OCI-LY7 (cell line): ENCODE measurements around the gene GPSM3. TPM values are rescaled to one million over a fixed set of nuclear protein-coding genes. Genes with fewer than 3 reads are reported as not detected.

Experiments used
- BruUV-seq: library from RNA; stranded (reverse); fragments of 400-500 nt; replicated peaks from 2 replicates; lab custom pipeline; 2021; lab: Mats Ljungman, UMichigan
- CTCF ChIA-PET: fragments of 300-600 bp; sonication (Branson Sonifier 250); formaldehyde crosslinking; loops from one replicate; lab custom pipeline; 2022; ENCODE audit warnings: antibody characterized with exemption; ENCODE audit not compliant: unreplicated experiment; lab: Charles Lee
- POLR2A ChIA-PET: fragments of 300-600 bp; sonication (Branson Sonifier 250); formaldehyde crosslinking; loops from one replicate; lab custom pipeline; 2022; ENCODE audit warnings: antibody characterized with exemption; lab: Charles Lee
- DNase-seq: peaks from one replicate; pipeline ENCODE4 v3.0.0-alpha.2; 2015; ENCODE audit warnings: low spot score
- H2AFZ ChIP-seq: fragments of 200-600 bp; sonication (generic), shearing (Covaris generic); 2 replicates; pipeline ENCODE4 v1.6.1; 2014; ENCODE audit warnings: mild to moderate bottlenecking, antibody characterized with exemption, low read length, moderate library complexity
- H3K27ac ChIP-seq: fragments of 200-600 bp; sonication (generic); 2 replicates; pipeline ENCODE4 v1.5.1; 2014; ENCODE audit warnings: mixed run types, low read depth, mild to moderate bottlenecking, moderate library complexity, low read length, inconsistent platforms; ENCODE audit not compliant: poor library complexity, severe bottlenecking
- H3K36me3 ChIP-seq: fragments of 200-600 bp; sonication (generic); 2 replicates; pipeline ENCODE4 v1.6.1; 2014; ENCODE audit warnings: mild to moderate bottlenecking, antibody characterized with exemption, low read length, moderate library complexity, mixed read lengths; ENCODE audit not compliant: insufficient read depth
- H3K4me1 ChIP-seq: fragments of 200-600 bp; sonication (generic); 2 replicates; pipeline ENCODE4 v1.5.1; 2014; ENCODE audit warnings: mild to moderate bottlenecking, low read length; ENCODE audit not compliant: insufficient read depth, poor library complexity, severe bottlenecking
- H3K4me2 ChIP-seq: fragments of 200-600 bp; sonication (generic); 2 replicates; pipeline ENCODE4 v1.6.1; 2014; ENCODE audit warnings: mild to moderate bottlenecking, low read length
- H3K4me3 ChIP-seq: fragments of 200-600 bp; sonication (generic); 2 replicates; pipeline ENCODE4 v1.5.1; 2014; ENCODE audit warnings: mild to moderate bottlenecking, low read depth, low read length; ENCODE audit not compliant: poor library complexity, severe bottlenecking
- H3K79me2 ChIP-seq: fragments of 200-600 bp; sonication (generic); 2 replicates; pipeline ENCODE4 v1.6.1; 2016; ENCODE audit warnings: low read depth, mild to moderate bottlenecking, low read length, moderate library complexity, mixed read lengths; ENCODE audit not compliant: insufficient read depth
- H3K9me2 ChIP-seq: fragments of 200-600 bp; sonication (generic); 2 replicates; pipeline ENCODE4 v1.6.1; 2016; ENCODE audit warnings: mild to moderate bottlenecking, low read length, mixed read lengths; ENCODE audit not compliant: insufficient read depth
- H3K9me3 ChIP-seq: fragments of 200-600 bp; sonication (generic); 2 replicates; pipeline ENCODE4 v1.6.1; 2014; ENCODE audit warnings: mild to moderate bottlenecking, mixed run types, low read length, mixed read lengths
- H4K20me1 ChIP-seq: fragments of 200-600 bp; sonication (generic); 2 replicates; pipeline ENCODE4 v1.6.1; 2014; ENCODE audit warnings: mild to moderate bottlenecking, antibody characterized with exemption, low read length, moderate library complexity, mixed read lengths; ENCODE audit not compliant: insufficient read depth
- CTCF ChIP-seq: fragments of 200-600 bp; sonication (generic); conservative IDR thresholded peaks from 2 replicates; pipeline ENCODE4 v1.5.1; 2014; ENCODE audit warnings: mild to moderate bottlenecking, antibody characterized with exemption, low read length, moderate library complexity, mixed read lengths
- EZH2phosphoT487 ChIP-seq: fragments of 200-600 bp; sonication (generic); IDR thresholded peaks from 2 replicates; pipeline ENCODE4 v1.6.1; 2018; ENCODE audit warnings: low read depth, borderline replicate concordance, mild to moderate bottlenecking, mixed run types, antibody characterized with exemption, low read length, moderate library complexity, mixed read lengths
- intact Hi-C: fragments of 100-400 bp; cut with micrococcal nuclease; formaldehyde crosslinking; loops from one replicate; pipeline ENCODE4 v1.10.0; 2022; ENCODE audit not compliant: unreplicated experiment
- total RNA-seq, 2 experiments: library from RNA; depleted of rRNA in 1 of 2; stranded (reverse); fragments of >200 nt in 1 of 2; shearing (Covaris generic) in 1 of 2; gene quantifications; 2 replicates each; pipeline ENCODE4 v1.2.3, GENCODE V29; 2014 to 2022

GPSM3 gene
- total RNA-seq, 2 experiments from 2014 or later: 94.4 to 100 TPM

DNA sequence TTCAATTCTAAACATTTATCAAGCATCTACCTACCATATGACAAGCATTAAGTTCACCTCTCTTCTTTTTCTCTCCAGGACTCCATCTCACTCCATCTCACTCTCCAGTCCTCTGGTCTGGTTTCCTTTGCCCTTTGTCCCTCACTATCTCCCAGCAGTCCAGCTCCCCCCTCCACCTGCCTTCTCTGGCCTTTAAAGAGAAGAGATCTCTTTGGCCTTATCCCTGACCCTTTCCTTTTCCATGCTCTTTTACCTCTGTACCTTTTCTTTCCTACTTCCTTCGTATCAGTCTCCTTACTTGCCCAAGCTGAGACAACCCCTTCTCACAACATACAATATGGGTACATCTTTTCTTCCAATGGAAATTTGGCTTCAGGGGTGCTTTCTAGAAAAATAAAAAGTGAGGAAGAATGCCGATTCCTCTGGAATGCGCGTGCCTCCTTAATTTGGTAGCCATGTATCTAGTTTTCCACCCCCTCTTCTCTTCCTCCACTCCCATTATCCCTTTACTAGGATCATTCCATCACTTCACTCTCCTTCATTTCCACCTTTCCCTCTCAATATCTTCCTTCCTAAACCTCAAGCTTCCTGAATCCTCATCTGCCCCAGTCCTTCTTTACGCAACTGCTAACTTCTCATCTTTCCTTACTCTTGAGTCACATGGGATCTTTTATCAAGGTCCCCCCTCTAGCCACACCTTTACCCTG is 15.8 kb downstream of the GPSM3 start:
- Histone ChIP-seq H4K20me1 (no peaks in the 10 kb centered on the region), H3K4me3 (peak overlapping the region; percentile 87), H3K79me2 (peaks cover 14% of the 10 kb centered on the region; the same call in 1 of the 2 replicates), H3K4me1 (peaks cover 44% of the 10 kb centered on the region), H2AFZ (peak overlapping the region; percentile 68; the same call in 1 of the 2 replicates), H3K27ac (peak overlapping the region; percentile 56), H3K9me2 (no peaks in the 10 kb centered on the region), H3K9me3 (no peaks in the 10 kb centered on the region), H3K36me3 (peaks cover 9% of the 10 kb centered on the region; the same call in 1 of the 2 replicates), H3K4me2 (peak overlapping the region; percentile 96)
- no peak for DNase-seq
- CTCF ChIA-PET: interaction anchor here (1.3 kb wide), 1 partner anchor 16 kb away, joined by 3 read pairs; the partner anchor contains the start of gene GPSM3
- intact Hi-C loops: loop anchor here (2.0 kb wide), 1 partner anchor 22 kb away; the partner anchor contains the start of gene PPT2
- TSS peak; percentile 84 for BruUV-seq
- POLR2A ChIA-PET: interaction anchor here (0.5 to 2.1 kb wide), 8 partner anchors 12 to 1760 kb away, joined by 3 to 11 read pairs (median 4); partner anchors contain the start of genes ATF6B, GPSM3 and PBX2
- no peak for TF ChIP-seq CTCF
- no peak for TF ChIP-seq EZH2phosphoT487

- peak within 1 kb of the TSS; percentile 49; the same call in 1 of the 2 replicates for H2AFZ ChIP-seq
These were observed 16.6 kb downstream of the GPSM3 start, which contains the start of gene AGPAT1 for GRCh38 chr6:32175711-32176475. Gene AGPAT1, minus strand, starts transcription at chr6:32176084. Its CDS starts 4,588 bp downstream, at chr6:32171496.

More at GRCh38 chr6:32175711-32176475, 16.6 kb downstream of the GPSM3 start, which contains the start of gene AGPAT1:
- DNase-seq: peak; percentile 96
- Histone ChIP-seq H3K4me2 (peak within 1 kb of the TSS; percentile 96), H3K36me3 (peaks cover 4% of the 10 kb centered on the region; the same call in 1 of the 2 replicates), H3K4me3 (peak within 1 kb of the TSS; percentile 87), H3K9me3 (no peaks in the 10 kb centered on the region), H3K4me1 (peaks cover 44% of the 10 kb centered on the region), H3K9me2 (no peaks in the 10 kb centered on the region), H3K79me2 (peaks cover 14% of the 10 kb centered on the region; the same call in 1 of the 2 replicates), H4K20me1 (no peaks in the 10 kb centered on the region), H3K27ac (peak within 1 kb of the TSS; percentile 56)
- ChIA-PET POLR2A (interaction anchor here (0.5 to 2.1 kb wide), 6 partner anchors 13 to 1761 kb away, joined by 3 to 11 read pairs (median 4); partner anchors contain the start of genes GPSM3 and PBX2), CTCF (no interaction called here)
- no peak for TF ChIP-seq CTCF
- no peak for TF ChIP-seq EZH2phosphoT487
- intact Hi-C loops: loop anchor here (2.0 kb wide), 1 partner anchor 21 kb away; the partner anchor contains the start of gene PPT2
- no TSS peak for BruUV-seq
